Fibroblast of skin of scalp (primary cell): Measurements from ENCODE around the gene MACROD2.

ENCODE experiments used
- DNase-seq: peaks from one replicate; pipeline ENCODE4 v3.0.0-alpha.2; 2013

MACROD2 gene

GRCh38 chr20:15318682-15319081, 1323.4 kb downstream of the MACROD2 start:
- no peak for DNase-seq

- DNase-seq: no peak
Observed at GRCh38 chr20:15319439-15319838, 1324.1 kb downstream of the MACROD2 start.

- DNase-seq: no peak
Observed at GRCh38 chr20:15320941-15321340, 1325.6 kb downstream of the MACROD2 start.

GRCh38 chr20:15327123-15327522, 1331.8 kb downstream of the MACROD2 start:
- no peak for DNase-seq

- no peak for DNase-seq
Observed at GRCh38 chr20:15328084-15328483, 1332.8 kb downstream of the MACROD2 start.

DNA sequence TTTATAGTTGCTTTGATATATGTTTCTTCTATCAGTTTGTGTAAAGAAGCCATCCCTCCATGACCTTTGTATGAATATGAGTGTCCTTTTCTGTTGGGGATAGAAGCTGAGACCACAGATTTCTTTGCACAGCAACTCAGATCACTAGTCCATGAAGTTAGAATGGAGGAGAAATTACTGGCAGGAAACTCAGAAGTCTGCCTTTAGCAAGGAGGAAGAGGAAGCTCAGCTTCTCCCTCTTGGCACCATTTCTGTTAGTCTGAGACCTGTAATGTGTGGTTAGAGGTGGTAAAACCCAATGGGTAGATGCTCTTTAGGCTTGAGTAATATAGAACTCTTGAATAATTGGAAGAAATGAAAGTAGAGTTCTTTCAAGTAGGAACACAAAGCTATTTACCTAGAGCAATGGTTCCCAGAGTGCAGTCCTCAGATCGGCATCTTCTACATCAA, 1337.4 kb downstream of the MACROD2 start:
- no peak for DNase-seq

- DNase-seq: no peak
Observed at GRCh38 chr20:15333170-15333569, 1337.9 kb downstream of the MACROD2 start.

DNA sequence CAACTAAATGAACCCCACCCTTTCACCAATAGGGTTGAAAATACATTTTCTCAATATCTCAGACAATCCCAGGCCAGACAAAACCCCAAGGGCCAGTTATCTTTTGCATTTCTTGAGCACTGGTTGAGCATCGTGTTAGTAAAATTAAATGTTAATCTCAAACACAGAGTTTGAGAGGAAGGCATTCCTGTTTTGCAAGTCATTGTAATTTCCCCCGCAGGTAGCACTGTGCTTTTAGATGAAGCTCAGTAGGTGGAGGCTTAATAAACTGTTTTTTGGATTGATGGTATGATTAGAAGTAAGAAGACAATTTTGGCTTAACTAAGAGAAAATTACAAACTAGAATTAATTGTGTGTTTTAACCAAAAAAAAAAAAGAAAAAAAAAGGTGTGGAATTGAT, 1340.7 kb downstream of the MACROD2 start:
- no peak for DNase-seq

- no peak for DNase-seq
Observed at GRCh38 chr20:15336536-15336935, 1341.2 kb downstream of the MACROD2 start.

- no peak for DNase-seq
Observed at GRCh38 chr20:15339264-15339663, 1343.9 kb downstream of the MACROD2 start.

DNA sequence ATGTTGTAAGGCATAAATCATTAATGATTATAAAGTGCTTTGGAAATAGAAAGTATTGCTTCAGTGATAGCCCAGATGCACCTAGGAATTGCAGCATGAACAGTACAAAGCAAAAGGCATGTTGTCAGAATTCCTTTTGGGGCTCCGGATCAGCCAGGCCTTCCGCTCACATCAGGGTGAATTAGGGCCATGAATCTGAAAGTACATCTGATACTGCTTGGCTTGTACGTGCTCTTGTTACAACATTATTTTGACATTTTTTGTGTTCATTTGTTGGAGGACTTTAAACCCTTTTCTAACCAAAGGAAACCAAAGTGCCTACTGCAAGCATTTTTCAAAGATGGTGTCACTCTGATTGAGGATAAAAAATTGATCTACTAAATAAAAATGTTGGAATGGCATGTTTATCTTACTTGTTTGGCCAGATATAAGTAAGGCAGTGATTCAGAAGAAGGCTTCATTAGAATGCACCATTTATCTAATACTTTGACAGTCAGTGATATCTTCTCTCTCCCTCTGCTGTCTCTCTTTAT, 1347.7 kb downstream of the MACROD2 start:
- DNase-seq: peak; percentile 21

DNA sequence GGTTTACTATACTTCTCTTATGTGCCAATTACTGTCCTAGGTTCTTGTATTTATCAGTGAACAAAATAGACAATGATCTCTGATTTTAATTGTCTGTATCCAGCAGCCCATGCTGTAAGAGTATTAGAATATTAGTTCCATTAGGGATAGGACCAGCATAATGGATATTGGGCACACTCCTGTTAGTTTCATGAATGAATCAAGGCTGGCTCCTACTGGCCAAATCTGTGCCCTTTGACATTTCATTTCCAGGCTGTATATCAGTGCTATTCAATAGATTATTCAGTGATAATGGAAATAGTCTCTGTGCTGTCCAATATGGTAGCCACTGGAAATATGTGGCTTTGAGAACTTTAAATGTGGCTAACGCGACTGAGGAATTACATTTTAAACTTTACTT, 1350.0 kb downstream of the MACROD2 start:
- DNase-seq: no peak

DNA sequence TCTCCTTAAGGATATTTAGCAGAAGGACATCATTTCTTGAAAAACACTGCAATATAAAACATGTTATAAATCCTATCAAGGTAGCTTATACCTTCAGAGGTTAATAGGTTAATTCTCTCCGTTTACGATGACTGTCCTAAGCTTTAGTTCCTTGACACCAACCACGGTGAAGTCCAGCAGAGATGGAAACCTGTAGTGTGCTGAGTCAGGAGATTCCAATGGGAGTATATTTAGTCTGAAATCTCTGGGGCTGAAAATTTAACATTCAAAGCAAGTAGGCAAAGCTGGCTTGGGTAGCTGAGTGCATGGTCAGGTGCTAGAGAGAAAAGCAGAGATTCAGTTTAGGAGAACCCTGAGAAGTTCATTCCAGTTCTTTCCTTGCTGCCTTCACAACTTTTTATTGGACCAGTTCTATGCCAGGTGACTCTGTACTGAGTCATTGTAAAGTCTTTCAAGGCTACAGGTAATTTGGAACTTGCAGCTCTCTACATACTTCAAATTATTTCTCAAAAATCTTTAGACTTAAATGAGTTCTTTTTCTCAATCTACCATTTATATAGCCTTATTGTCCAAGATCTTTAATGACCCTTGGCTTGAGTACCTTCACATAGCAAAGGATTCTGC, 1351.5 kb downstream of the MACROD2 start:
- no peak for DNase-seq

DNA sequence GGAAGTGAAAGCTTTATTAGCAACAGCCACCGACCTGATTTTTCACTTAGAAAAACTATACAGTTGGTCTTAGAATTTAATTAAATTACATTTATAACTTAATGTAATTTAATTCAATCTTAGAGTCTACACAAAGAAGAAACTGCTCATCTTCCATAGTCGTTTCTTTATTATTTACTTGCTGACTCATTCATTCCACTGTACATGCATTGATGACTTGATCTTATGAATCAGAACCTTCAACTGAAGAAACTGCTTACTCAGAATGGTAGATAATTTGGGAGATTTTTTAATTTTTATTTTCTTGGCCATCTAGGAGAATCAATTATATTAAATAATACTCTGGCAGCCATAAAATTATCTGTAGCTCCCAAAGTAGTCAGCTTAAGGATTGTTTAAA, 1363.7 kb downstream of the MACROD2 start:
- DNase-seq: peak; percentile 47

- no peak for DNase-seq
Observed at GRCh38 chr20:15362849-15363248, 1367.5 kb downstream of the MACROD2 start.

- DNase-seq: no peak
Observed at GRCh38 chr20:15364781-15365180, 1369.5 kb downstream of the MACROD2 start.

- no peak for DNase-seq
Observed at GRCh38 chr20:15370370-15370769, 1375.1 kb downstream of the MACROD2 start.

DNA sequence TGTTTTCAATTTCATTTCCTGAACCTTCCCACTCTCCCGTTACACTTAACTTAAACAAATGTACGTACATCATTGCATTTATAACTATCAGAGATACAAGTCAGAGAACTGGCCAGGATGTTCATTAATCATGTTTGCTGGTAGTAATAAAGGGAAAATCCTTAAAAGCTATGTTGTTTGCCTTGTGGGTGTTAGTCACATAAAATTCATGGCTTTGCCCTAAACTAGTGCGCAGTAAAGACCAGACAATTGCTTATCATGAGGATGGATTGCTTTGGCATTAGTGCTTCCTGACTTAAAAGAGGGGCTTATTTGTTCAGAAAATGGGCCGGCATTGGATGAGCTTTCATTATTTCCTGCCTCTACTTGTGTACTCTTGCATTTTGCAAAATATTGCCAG, 1379.4 kb downstream of the MACROD2 start:
- no peak for DNase-seq

GRCh38 chr20:15375836-15376235, 1380.5 kb downstream of the MACROD2 start:
- DNase-seq: no peak

- DNase-seq: peak; percentile 16
Observed at GRCh38 chr20:15377603-15378002, 1382.3 kb downstream of the MACROD2 start.

DNA sequence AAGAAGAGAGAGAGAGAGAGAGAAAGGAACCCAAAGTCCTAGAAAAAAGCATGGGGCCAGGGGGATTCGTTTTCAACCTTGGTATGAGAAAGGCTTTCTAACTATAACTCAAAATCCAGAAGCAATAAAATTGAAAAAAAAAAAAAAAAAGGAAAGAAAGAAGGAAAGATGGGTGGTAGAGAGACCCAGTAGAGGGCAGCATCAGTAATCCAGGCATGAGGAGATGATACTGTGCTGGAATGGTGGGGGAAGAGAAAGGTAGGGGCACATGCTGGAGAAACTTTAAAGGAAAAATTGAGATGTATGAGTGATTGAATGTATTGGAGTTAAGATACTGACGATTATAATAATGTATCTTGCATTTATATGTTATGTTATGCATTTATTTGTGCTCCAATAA, 1382.8 kb downstream of the MACROD2 start:
- no peak for DNase-seq

GRCh38 chr20:15379681-15380296, 1384.5 kb downstream of the MACROD2 start:
- no peak for DNase-seq

DNA sequence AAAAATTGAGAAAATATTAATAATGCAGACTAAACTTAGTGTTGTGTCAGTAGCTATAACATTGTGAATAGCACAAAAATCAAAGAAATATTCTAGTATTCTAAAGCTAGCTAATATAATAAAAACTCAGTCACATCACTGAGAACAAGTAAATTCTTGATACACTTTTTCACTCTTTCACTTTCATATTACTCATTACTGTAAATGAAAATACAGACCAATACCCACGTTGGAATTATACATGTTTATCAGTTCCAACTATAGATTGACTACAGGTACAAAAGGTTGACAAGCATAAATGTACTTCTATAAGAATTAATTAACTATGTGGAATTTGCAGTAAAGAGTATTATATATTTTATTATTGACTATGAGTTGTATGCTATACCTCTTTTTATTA, 1385.5 kb downstream of the MACROD2 start:
- DNase-seq: no peak

DNA sequence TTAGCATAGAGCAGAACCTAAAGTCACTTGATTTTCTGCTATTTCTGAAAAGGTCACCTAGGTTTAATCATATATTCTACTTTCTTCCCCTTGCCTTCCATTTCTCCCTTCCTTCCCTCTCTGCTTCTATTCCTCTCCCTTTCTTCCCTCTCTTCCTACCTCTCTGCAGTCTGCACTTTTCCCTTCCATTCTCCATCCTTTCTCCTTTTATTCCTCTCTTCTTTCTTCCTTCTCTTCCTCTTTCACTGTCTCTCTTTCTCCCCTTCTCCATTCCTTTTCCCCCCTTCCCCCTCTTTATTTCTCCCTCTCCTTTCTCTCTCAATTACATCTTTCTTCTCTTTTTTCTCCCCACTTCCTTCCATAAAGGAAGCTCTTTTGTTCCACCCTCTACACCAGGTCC, 1391.9 kb downstream of the MACROD2 start:
- DNase-seq: no peak
